Peyer's patch (tissue), 4 donors: Measurements from ENCODE around the gene RAD51B. TPM values are rescaled to one million over a fixed set of nuclear protein-coding genes. Genes with fewer than 3 reads are reported as not detected.
A peak's percentile ranks its signal among the peaks of the same experiment; 100 is the strongest.

ENCODE experiments used
- DNase-seq, 3 donors: peaks; one replicate each; pipeline ENCODE4 v3.0.0-alpha.2; 2017 to 2019
- H3K27ac ChIP-seq, 4 donors: fragments of 200-600 bp; sonication (generic); one replicate each; pipeline ENCODE4 v1.5.1; 2016 to 2019
- H3K27me3 ChIP-seq, 2 donors: fragments of 200-600 bp; sonication (generic); one replicate each; pipeline ENCODE4 v1.5.1; 2019
- H3K36me3 ChIP-seq, 3 donors: fragments of 200-600 bp; sonication (generic); one replicate each; pipeline ENCODE4 v1.5.1; 2016 to 2019
- H3K4me1 ChIP-seq, 4 donors: fragments of 200-600 bp; sonication (generic); one replicate each; pipeline ENCODE4 v1.5.1; 2016 to 2019
- H3K4me3 ChIP-seq, 4 donors: fragments of 200-600 bp; sonication (generic); 1 replicate in 3 of 4; 2 replicates in 1 of 4; pipeline ENCODE4 v1.5.1; 2016 to 2019; ENCODE audit warnings: mild to moderate bottlenecking in 1 of 4
- H3K9me3 ChIP-seq, 4 donors: fragments of 200-600 bp; sonication (generic); one replicate each; pipeline ENCODE4 v1.5.1; 2016 to 2019; ENCODE audit warnings: mild to moderate bottlenecking in 1 of 4
- POLR2A ChIP-seq, 2 donors: fragments of 450-650 bp; IDR thresholded peaks; one replicate each; pipeline ENCODE4 v1.5.1; 2017; ENCODE audit warnings: antibody characterized with exemption in 2 of 2, mild to moderate bottlenecking in 2 of 2, moderate library complexity in 2 of 2
- total RNA-seq, 4 donors: library from RNA; depleted of rRNA; stranded (reverse); fragments of >200 nt; gene quantifications; one replicate each; pipeline ENCODE4 v1.1.0, GENCODE V29; 2016
- TF ChIP-seq, protein P1 (sequence below), 6 experiments: fragments of 450-650 bp in 4 of 6; fragments of 200-600 bp in 2 of 6; sonication (generic) in 1 of 6; IDR thresholded peaks; one replicate each; pipeline ENCODE4 v1.5.1; 2017 to 2019; ENCODE audit warnings: antibody characterized with exemption in 6 of 6, mild to moderate bottlenecking in 3 of 6, moderate library complexity in 1 of 6

RAD51B gene
- total RNA-seq, 4 donors from 2014 or later = 12.6 to 103 (median 33.1) TPM

DNA sequence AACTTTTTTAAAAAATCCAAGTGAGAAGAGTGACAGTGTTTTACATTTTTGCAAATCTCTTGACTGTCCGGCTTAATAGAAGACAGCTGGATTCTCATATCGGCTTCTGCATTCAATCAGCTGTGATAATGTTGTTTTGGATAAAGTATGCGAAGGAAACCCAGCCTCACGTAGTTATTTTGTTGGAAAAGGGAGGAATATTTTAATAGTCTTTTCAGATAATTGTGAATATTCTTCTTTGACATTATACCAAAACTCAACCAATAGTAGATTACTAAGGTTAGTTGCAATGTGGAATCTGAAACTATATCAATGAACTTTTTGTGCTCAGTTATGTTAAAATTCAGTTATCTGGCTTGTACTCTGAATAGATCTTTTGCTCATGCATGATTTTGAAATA lies 696.8 kb downstream of the RAD51B start:
- Histone ChIP-seq H3K4me3 (no peak overlapping the region), H3K36me3 (no peaks in the 10 kb centered on the region), H3K27me3 (no peaks in the 10 kb centered on the region), H3K9me3 (no peaks in the 10 kb centered on the region), H3K4me1 (peaks cover 0 to 41% (median 16%) of the 10 kb centered on the region in 4 donors), H3K27ac (no peak overlapping the region)
- TF ChIP-seq POLR2A (IDR thresholded peaks at IDR 0.05) = no peak
- TF ChIP-seq, protein P1, sequence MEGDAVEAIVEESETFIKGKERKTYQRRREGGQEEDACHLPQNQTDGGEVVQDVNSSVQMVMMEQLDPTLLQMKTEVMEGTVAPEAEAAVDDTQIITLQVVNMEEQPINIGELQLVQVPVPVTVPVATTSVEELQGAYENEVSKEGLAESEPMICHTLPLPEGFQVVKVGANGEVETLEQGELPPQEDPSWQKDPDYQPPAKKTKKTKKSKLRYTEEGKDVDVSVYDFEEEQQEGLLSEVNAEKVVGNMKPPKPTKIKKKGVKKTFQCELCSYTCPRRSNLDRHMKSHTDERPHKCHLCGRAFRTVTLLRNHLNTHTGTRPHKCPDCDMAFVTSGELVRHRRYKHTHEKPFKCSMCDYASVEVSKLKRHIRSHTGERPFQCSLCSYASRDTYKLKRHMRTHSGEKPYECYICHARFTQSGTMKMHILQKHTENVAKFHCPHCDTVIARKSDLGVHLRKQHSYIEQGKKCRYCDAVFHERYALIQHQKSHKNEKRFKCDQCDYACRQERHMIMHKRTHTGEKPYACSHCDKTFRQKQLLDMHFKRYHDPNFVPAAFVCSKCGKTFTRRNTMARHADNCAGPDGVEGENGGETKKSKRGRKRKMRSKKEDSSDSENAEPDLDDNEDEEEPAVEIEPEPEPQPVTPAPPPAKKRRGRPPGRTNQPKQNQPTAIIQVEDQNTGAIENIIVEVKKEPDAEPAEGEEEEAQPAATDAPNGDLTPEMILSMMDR (IDR thresholded peaks at IDR 0.05) = no peak
- DNase-seq = no peak

DNA sequence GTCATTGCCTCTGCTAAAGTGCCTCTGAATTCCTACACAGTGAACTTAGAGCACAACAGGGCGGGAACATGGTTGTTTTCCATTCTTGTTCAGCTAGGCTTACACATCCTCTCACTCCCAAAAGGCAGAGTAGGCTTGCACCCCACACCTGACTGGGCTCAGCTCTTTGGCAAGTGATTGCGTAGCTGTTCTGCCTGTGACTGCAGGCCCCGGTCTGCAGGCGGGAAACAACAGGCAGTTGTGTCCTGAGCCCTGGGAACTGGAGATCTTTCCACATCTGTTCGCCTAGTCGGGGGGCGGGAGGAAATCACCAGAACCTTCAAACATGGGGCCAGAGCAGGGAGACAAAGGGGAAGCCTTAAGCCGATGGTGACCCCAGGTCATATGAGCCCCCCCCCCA lies 698.6 kb downstream of the RAD51B start:
- no peaks in the 10 kb centered on the region for H3K9me3 ChIP-seq
- H3K27me3 ChIP-seq = no peaks in the 10 kb centered on the region
- TF ChIP-seq POLR2A (IDR thresholded peaks at IDR 0.05) = no peak
- TF ChIP-seq, protein P1 (IDR thresholded peaks at IDR 0.05) = no peak
- DNase-seq = no peak
- peaks cover 0 to 44% (median 11%) of the 10 kb centered on the region in 4 donors for H3K4me1 ChIP-seq
- H3K36me3 ChIP-seq = no peaks in the 10 kb centered on the region
- H3K4me3 ChIP-seq = no peak overlapping the region
- peak overlapping the region in 1 of 4 donors; percentile 55 for H3K27ac ChIP-seq

DNA sequence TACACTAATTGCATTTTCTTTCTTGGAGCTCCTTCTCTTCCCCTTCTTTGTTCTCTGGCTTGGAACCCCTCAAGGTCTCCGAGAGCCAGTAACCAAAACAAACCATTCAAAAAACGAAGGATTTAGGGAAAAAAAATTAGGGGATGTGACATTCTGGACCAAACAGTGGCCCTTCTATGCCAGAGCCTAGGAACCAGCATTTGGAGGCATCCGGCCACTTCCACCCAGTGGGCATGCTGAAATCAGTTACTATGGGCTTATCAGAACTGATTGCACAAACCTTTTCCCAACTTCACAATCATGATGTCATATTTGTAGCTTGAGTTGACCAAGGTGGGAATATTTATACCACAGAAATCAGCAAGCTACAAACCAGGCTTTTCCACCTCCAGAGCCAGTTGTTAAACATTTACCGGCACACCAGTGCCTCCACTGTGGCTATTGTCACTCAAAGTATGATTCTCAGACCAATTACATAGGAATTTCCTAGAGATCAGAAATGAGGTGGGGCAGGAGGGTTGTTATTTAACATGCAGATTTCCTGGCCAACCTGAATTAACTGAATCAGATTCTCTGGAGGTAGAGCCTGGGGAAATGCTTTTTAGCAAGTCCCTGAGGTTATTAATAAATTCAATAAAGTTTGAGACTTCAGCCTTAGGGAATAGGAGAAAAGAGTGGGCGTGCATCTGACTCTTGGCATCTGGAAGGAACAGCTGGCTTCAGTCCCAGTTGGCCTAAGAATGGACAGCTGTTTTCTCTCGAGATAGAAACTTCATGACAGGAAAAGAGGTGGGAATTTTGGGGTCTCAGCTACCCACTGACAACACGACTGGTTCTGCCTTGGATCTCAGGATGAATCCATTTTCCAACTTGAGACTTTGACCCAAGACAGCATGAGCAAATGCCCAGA lies 699.4 kb downstream of the RAD51B start:
- Histone ChIP-seq H3K36me3 (no peaks in the 10 kb centered on the region), H3K9me3 (no peaks in the 10 kb centered on the region), H3K4me1 (peaks cover 0 to 39% (median 7%) of the 10 kb centered on the region in 4 donors), H3K4me3 (no peak overlapping the region), H3K27ac (peak overlapping the region in 3 of 4 donors; percentile 17 to 55 (median 43)), H3K27me3 (no peaks in the 10 kb centered on the region)
- no peak for DNase-seq
- TF ChIP-seq POLR2A (IDR thresholded peaks at IDR 0.05) = no peak
- TF ChIP-seq, protein P1 (IDR thresholded peaks at IDR 0.05) = no peak

DNA sequence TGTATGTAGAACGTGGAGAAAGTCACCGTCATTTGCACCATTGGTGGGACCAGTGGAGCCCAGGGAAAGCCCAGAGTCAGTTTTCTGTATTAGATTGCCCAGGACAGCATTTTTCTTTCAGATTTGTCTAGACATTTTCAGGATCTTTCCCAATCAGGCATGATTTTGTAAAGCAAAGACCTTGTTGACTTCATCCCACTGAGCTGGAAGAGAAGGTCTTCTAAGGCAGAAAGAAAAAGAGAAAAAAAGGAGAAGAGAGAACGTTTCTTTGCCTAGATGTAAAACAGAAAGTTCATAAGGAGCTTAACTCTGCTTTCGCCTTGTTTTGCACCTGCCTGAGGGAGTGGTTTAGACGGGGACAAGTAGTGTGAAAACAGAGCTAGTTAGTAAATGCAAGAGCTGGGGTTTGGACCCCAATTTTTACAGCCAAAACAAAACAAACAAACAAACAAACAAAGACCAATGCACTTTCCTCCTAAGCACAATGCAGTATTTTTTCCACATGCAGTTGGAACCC lies 700.1 kb downstream of the RAD51B start:
- Histone ChIP-seq H3K27me3 (no peaks in the 10 kb centered on the region), H3K4me3 (no peak overlapping the region), H3K4me1 (peaks cover 0 to 39% (median 5%) of the 10 kb centered on the region in 4 donors), H3K27ac (peak overlapping the region in 3 of 4 donors; percentile 43 to 81 (median 55)), H3K9me3 (no peaks in the 10 kb centered on the region), H3K36me3 (no peaks in the 10 kb centered on the region)
- peak in 1 of 3 donors; percentile 36 for DNase-seq
- no peak for TF ChIP-seq POLR2A (IDR thresholded peaks at IDR 0.05)
- TF ChIP-seq, protein P1 (IDR thresholded peaks at IDR 0.05) = no peak

DNA sequence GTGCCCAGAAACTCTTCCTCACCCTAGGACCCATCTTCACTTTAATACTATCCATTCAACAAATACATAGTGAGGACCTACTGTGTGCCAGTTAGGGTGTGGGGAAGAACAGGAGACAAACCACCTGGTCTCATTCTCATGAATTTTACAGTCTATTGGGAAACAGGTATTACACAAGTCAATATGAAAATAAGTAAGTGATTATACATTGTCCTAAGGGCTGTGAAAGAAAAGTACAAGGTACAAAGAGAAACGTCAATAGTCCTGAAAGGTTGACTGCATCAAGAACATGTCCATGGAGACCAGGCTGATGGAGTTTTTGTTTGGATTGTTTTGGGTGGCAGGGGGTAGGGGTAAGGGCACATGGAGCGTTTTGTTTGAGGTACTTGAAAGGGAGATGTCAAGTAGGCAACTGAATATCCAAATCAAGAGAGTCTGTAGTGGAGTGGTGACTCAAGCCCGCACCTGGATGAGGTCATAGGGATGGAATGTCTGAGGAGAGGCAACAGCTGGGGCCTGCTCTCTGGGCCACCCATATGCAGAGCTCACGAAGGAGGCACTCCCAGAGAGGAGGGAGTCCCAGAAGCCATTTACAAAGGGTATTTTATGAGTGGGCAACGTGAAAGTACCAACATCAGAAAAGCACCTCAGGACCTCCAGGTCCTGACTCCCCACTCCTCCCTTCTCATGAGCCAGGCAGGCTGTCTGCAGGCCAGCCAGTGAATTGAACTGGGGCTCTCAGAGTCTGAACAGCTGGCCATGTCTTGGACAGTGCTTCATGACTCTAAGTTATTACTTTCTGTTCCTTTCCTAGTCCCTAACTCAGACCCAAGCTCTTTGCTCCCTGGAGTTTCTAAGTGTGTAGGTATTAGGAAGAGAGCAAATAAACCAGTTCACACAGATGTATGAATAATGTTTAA lies 701.3 kb downstream of the RAD51B start:
- Histone ChIP-seq H3K4me3 (no peak overlapping the region), H3K27ac (peak overlapping the region; percentile 43 to 81 (median 50)), H3K27me3 (no peaks in the 10 kb centered on the region), H3K9me3 (no peaks in the 10 kb centered on the region), H3K36me3 (no peaks in the 10 kb centered on the region), H3K4me1 (peaks cover 0 to 39% (median 5%) of the 10 kb centered on the region in 4 donors)
- peak in 1 of 3 donors; percentile 81 for DNase-seq
- TF ChIP-seq POLR2A (IDR thresholded peaks at IDR 0.05) = peak in 1 of 2 donors; percentile 49
- TF ChIP-seq, protein P1 (IDR thresholded peaks at IDR 0.05) = no peak
